K562 (cell line): ENCODE measurements around the gene HOXB7.

ENCODE experiments used
- ARHGAP35 ChIP-seq: fragments of 450-650 bp; IDR thresholded peaks from 2 replicates; pipeline ENCODE4 v1.6.1; 2018; ENCODE audit not compliant: partially characterized antibody
- CTCF ChIP-seq, 3 experiments: IDR thresholded peaks in 2 of 3; conservative IDR thresholded peaks in 1 of 3; 2 replicates each; pipeline ENCODE4 v1.5.1; 2011 to 2012; ENCODE audit warnings: low read length in 3 of 3, mild to moderate bottlenecking in 3 of 3, control low read depth in 2 of 3, improper control_type of control experiment in 1 of 3, inconsistent platforms in 1 of 3, low read depth in 1 of 3, mixed read lengths in 1 of 3, moderate library complexity in 1 of 3; ENCODE audit not compliant: insufficient read depth in 2 of 3
- JUN ChIP-seq, 2 experiments: sonication (generic) in 1 of 2; formaldehyde crosslinking in 1 of 2; IDR thresholded peaks; 2 replicates each; pipeline versions ENCODE4 v1.6.1 to v1.8.0; 2012 to 2022; ENCODE audit warnings: borderline replicate concordance in 2 of 2, mild to moderate bottlenecking in 2 of 2, improper control_type of control experiment in 1 of 2, low read depth in 1 of 2, low read length in 1 of 2, missing genetic modification reagents in 1 of 2
- TGIF2 ChIP-seq: sonication (generic); formaldehyde crosslinking; IDR thresholded peaks from 2 replicates; pipeline ENCODE4 v1.8.1; 2022; ENCODE audit warnings: mild to moderate bottlenecking, missing genetic modification reagents, moderate library complexity
- ZBED1 ChIP-seq: IDR thresholded peaks from 2 replicates; pipeline ENCODE4 v1.6.1; 2014

DNA sequence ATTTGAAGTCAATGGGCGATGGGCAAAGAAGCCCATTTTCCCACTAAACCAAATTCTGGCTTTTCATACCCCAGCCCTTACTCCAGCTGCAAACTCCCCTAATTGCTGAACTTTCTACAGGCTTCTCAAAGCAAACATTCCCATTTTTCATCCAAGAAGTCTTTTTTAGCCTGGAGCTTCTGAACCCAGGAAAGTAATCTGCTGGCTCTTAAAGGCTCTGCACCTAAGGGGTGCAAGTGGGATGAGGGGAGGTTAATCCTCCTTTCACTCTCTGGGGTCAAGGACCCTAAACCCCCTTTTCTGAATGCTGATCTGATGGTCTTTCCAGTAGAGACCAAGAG is 2.4 kb downstream of the HOXB7 start:
- TF ChIP-seq JUN (IDR thresholded peaks at IDR 0.05; ENCODE audit: borderline replicate concordance, low read depth, low read length), result no peak
- no peak for TF ChIP-seq JUN (CRISPR knock-in tag; IDR thresholded peaks at IDR 0.05; ENCODE audit: borderline replicate concordance)
- TF ChIP-seq CTCF (IDR thresholded peaks at IDR 0.05 in 2 of 3, conservative IDR thresholded peaks at IDR 0.05 in 1 of 3; ENCODE audit: insufficient read depth in 2 of 3, low read depth in 1 of 3, low read length in 3 of 3), result no peak
- TF ChIP-seq ARHGAP35, result no peak
- TF ChIP-seq TGIF2 (CRISPR knock-in tag), result no peak
- TF ChIP-seq ZBED1, result no peak
